ENCODE results near the gene ZNF483. TPM values are rescaled to one million over a fixed set of nuclear protein-coding genes. Genes with fewer than 3 reads are reported as not detected.
"Not testable (repeated sequence)": the region's sequence is repeated elsewhere in the genome, so short reads cannot be mapped to it uniquely, and the experiment has no call there.

Gene ZNF483
- total RNA-seq, 1 donor from 2014 or later, result 0.26 TPM

GRCh38 chr9:111502506-111502905 is 22.5 kb upstream of the ZNF483 start:
- Histone ChIP-seq H3K4me3 (ENCODE audit: low read depth, low read length) (no peak overlapping the region), H3K36me3 (ENCODE audit: control insufficient read depth, insufficient read depth, low read length) (no peaks in the 10 kb centered on the region), H3K27me3 (ENCODE audit: control insufficient read depth, insufficient read depth, low read length) (no peaks in the 10 kb centered on the region)
- TF ChIP-seq CTCF (IDR thresholded peaks at IDR 0.05; ENCODE audit: insufficient read depth, low read length, severe bottlenecking), result no peak
- FAIRE-seq (no peak), DNase-seq (ENCODE audit: low read depth) (no peak)

GRCh38 chr9:111511581-111511980 is 13.4 kb upstream of the ZNF483 start:
- not testable (repeated sequence) for H3K4me3 ChIP-seq (ENCODE audit: low read depth, low read length); H3K27me3 ChIP-seq (ENCODE audit: control insufficient read depth, insufficient read depth, low read length); FAIRE-seq; H3K36me3 ChIP-seq (ENCODE audit: control insufficient read depth, insufficient read depth, low read length); DNase-seq (ENCODE audit: low read depth)

GRCh38 chr9:111514967-111515366 is 10.0 kb upstream of the ZNF483 start:
- no peaks in the 10 kb centered on the region for H3K36me3 ChIP-seq (ENCODE audit: control insufficient read depth, insufficient read depth, low read length)
- H3K27me3 ChIP-seq (ENCODE audit: control insufficient read depth, insufficient read depth, low read length), result no peaks in the 10 kb centered on the region
- no peak for TF ChIP-seq CTCF (IDR thresholded peaks at IDR 0.05; ENCODE audit: insufficient read depth, low read length, severe bottlenecking)
- DNase-seq (ENCODE audit: low read depth), result peak; percentile 69
- FAIRE-seq, result no peak
- H3K4me3 ChIP-seq (ENCODE audit: low read depth, low read length), result no peak overlapping the region

- FAIRE-seq, result peak; percentile 70
- Histone ChIP-seq H3K27me3 (ENCODE audit: control insufficient read depth, insufficient read depth, low read length) (no peaks in the 10 kb centered on the region), H3K36me3 (ENCODE audit: control insufficient read depth, insufficient read depth, low read length) (no peaks in the 10 kb centered on the region), H3K4me3 (ENCODE audit: low read depth, low read length) (no peak overlapping the region)
- DNase-seq (ENCODE audit: low read depth), result peak; percentile 37
- no peak for TF ChIP-seq CTCF (IDR thresholded peaks at IDR 0.05; ENCODE audit: insufficient read depth, low read length, severe bottlenecking)
Observed at GRCh38 chr9:111516061-111516465, 8.9 kb upstream of the ZNF483 start.

GRCh38 chr9:111524731-111525055 is 286 bp upstream of the ZNF483 start:
- FAIRE-seq, result no peak
- Histone ChIP-seq H3K36me3 (ENCODE audit: control insufficient read depth, insufficient read depth, low read length) (no peaks in the 10 kb centered on the region), H3K4me3 (ENCODE audit: low read depth, low read length) (peak overlapping the region; percentile 74), H3K27me3 (ENCODE audit: control insufficient read depth, insufficient read depth, low read length) (no peaks in the 10 kb centered on the region)
- DNase-seq (ENCODE audit: low read depth), result no peak
- no peak for TF ChIP-seq CTCF (IDR thresholded peaks at IDR 0.05; ENCODE audit: insufficient read depth, low read length, severe bottlenecking)

GRCh38 chr9:111527347-111527746 is 2.4 kb downstream of the ZNF483 start:
- no peak for TF ChIP-seq CTCF (IDR thresholded peaks at IDR 0.05; ENCODE audit: insufficient read depth, low read length, severe bottlenecking)
- no peaks in the 10 kb centered on the region for H3K27me3 ChIP-seq (ENCODE audit: control insufficient read depth, insufficient read depth, low read length)
- FAIRE-seq (no peak), DNase-seq (ENCODE audit: low read depth) (no peak)
- no peak overlapping the region for H3K4me3 ChIP-seq (ENCODE audit: low read depth, low read length)
- no peaks in the 10 kb centered on the region for H3K36me3 ChIP-seq (ENCODE audit: control insufficient read depth, insufficient read depth, low read length)
